ENCODE results near the gene DOCK11.

DNA sequence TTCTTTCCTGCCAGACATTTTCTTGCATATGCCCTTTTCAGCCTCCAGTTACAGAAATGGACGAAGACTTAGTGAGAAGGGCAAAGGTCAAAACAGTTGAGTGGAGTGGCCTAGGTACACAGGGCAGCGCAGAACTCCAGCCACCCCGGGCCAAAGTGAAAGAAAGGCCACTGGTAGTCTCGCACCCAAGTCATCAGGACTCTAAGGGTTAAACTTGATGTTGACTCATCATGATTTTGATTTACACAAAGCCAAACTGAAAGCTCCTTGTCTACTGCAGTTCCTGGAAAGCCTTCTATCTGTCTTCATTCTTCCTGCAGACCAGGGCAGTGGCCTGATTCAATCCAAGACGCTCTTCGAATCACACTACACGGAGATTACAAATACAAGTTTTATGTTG is 229.2 kb downstream of the DOCK11 start:
- TF ChIP-seq, protein P1, sequence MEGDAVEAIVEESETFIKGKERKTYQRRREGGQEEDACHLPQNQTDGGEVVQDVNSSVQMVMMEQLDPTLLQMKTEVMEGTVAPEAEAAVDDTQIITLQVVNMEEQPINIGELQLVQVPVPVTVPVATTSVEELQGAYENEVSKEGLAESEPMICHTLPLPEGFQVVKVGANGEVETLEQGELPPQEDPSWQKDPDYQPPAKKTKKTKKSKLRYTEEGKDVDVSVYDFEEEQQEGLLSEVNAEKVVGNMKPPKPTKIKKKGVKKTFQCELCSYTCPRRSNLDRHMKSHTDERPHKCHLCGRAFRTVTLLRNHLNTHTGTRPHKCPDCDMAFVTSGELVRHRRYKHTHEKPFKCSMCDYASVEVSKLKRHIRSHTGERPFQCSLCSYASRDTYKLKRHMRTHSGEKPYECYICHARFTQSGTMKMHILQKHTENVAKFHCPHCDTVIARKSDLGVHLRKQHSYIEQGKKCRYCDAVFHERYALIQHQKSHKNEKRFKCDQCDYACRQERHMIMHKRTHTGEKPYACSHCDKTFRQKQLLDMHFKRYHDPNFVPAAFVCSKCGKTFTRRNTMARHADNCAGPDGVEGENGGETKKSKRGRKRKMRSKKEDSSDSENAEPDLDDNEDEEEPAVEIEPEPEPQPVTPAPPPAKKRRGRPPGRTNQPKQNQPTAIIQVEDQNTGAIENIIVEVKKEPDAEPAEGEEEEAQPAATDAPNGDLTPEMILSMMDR (IDR thresholded peaks at IDR 0.05; ENCODE audit: poor library complexity) = no peak
- no peak for TF ChIP-seq EZH2phosphoT487 (IDR thresholded peaks at IDR 0.05; ENCODE audit: low read depth, severe bottlenecking, unreplicated experiment)
- no peak for TF ChIP-seq EZH2 (IDR thresholded peaks at IDR 0.05; ENCODE audit: borderline replicate concordance)

All from hepatocyte (in vitro differentiated cells).